AG09309 (cell line): Measurements from ENCODE around the gene SGF29.

Experiments
- DNase-seq: peaks from one replicate; pipeline ENCODE4 v3.0.0-alpha.2; 2010; ENCODE audit warnings: low read depth
- H3K4me3 ChIP-seq: 2 replicates; pipeline ENCODE4 v1.5.1; 2011; ENCODE audit warnings: mild to moderate bottlenecking, low read depth, low read length, moderate library complexity; ENCODE audit not compliant: control insufficient read depth
- CTCF ChIP-seq: IDR thresholded peaks from 2 replicates; pipeline ENCODE4 v1.5.1; 2011; ENCODE audit warnings: mild to moderate bottlenecking, low read depth, low read length, inconsistent platforms; ENCODE audit not compliant: insufficient read depth, control insufficient read depth; ENCODE audit errors: missing control alignments

SGF29 gene

GRCh38 chr16:28575446-28576109 lies 21.9 kb downstream of the SGF29 start:
- TF ChIP-seq CTCF = no peak
- DNase-seq = no peak
- no peak overlapping the region for H3K4me3 ChIP-seq

- no peak for TF ChIP-seq CTCF
These were observed 27.1 kb downstream of the SGF29 start for GRCh38 chr16:28580726-28581315.

GRCh38 chr16:28585674-28586073 lies 32.0 kb downstream of the SGF29 start:
- DNase-seq = no peak
- no peak for TF ChIP-seq CTCF
- no peak overlapping the region for H3K4me3 ChIP-seq

More at GRCh38 chr16:28580726-28581315, 27.1 kb downstream of the SGF29 start:
- no peak for DNase-seq
- no peak overlapping the region for H3K4me3 ChIP-seq

- TF ChIP-seq CTCF = no peak
- no peak for DNase-seq
- no peak overlapping the region for H3K4me3 ChIP-seq
These were observed 32.7 kb downstream of the SGF29 start for GRCh38 chr16:28586466-28586865.

- no peak for DNase-seq
- TF ChIP-seq CTCF = no peak
- no peak overlapping the region for H3K4me3 ChIP-seq
These were observed 33.7 kb downstream of the SGF29 start for GRCh38 chr16:28587386-28587785.

- H3K4me3 ChIP-seq = no peak overlapping the region
- DNase-seq = no peak
- no peak for TF ChIP-seq CTCF
These were observed 35.3 kb downstream of the SGF29 start for GRCh38 chr16:28589069-28589468.

- DNase-seq = no peak
- no peak for TF ChIP-seq CTCF
- H3K4me3 ChIP-seq = no peak overlapping the region
These were observed 36.2 kb downstream of the SGF29 start for GRCh38 chr16:28589930-28590329.
